Erythroblast (primary cell): ENCODE data around the gene SPDEF.

Source experiments
- GATA1 ChIP-seq: IDR thresholded peaks from 2 replicates; pipeline ENCODE4 v1.6.1; 2011; ENCODE audit warnings: low read depth, mild to moderate bottlenecking, control low read depth, low read length, moderate library complexity
- POLR2A ChIP-seq: IDR thresholded peaks from 2 replicates; pipeline ENCODE4 v1.6.1; 2011; ENCODE audit warnings: mild to moderate bottlenecking, low read length

GRCh38 chr6:34603707-34604106 is 47.6 kb upstream of the SPDEF start:
- TF ChIP-seq POLR2A: no peak
- no peak for TF ChIP-seq GATA1
